GM18867 (cell line): ENCODE measurements around the gene FRG2.
"Not testable (repeated sequence)": the region's sequence is repeated elsewhere in the genome, so short reads cannot be mapped to it uniquely, and the experiment has no call there.

ENCODE experiments used
- ATAC-seq: cut with Tn5 transposase; IDR thresholded peaks from one replicate; pipeline ENCODE4 v1.9.1; 2021; ENCODE audit warnings: mild to moderate bottlenecking, moderate library complexity; ENCODE audit not compliant: unreplicated experiment

Gene FRG2

DNA sequence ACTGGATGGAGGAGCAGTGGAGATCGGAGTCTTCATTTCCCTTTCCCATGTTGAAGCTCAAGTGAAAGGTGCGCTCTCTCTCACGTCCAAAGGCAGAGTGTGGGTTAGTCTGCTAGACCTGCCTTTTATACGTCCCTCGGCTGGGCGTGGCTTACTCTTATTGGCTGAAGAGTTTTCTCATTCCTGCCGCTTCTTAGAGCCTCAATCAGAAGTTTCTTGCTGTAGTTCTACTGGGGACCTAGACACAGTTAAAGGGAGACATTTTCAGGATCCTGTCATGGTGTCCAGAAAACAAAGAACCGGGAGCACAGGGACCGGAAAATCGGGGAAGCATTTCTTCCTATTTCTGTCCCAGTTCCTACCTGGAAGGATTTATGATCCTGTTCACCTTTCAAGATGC, at the start of gene FRG2:
FRG2 (minus strand) TSS at position 101 of the 400 bp plus-strand sequence; CDS start at position 49, 52 bp downstream.
- ATAC-seq = not testable (repeated sequence)

DNA sequence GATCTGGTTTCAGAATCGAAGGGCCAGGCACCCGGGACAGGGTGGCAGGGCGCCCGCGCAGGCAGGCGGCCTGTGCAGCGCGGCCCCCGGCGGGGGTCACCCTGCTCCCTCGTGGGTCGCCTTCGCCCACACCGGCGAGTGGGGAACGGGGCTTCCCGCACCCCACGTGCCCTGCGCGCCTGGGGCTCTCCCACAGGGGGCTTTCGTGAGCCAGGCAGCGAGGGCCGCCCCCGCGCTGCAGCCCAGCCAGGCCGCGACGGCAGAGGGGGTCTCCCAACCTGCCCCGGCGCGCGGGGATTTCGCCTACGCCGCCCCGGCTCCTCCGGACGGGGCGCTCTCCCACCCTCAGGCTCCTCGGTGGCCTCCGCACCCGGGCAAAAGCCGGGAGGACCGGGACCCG, 41.3 kb upstream of the FRG2 start:
- not testable (repeated sequence) for ATAC-seq

- not testable (repeated sequence) for ATAC-seq
These were observed 37.7 kb upstream of the FRG2 start for GRCh38 chr4:190064805-190065204.

DNA sequence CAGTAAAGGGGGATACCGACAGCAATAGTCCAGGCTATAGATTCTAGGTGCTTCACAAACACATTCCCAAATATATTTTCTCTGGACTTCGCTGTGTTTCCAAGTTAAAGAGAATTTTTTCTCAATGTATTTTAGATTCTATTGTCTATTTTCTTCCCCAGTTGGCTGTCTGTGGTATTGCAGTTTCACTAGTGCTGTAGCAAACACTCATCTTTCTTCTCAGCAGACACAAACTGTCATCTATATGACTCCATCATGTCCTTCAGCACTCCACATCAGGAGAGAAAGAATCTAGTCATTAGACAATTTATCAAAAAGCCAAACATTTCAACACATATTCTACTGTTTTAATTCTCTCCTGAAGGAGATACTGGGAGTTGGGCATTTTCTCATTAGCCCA, 37.3 kb upstream of the FRG2 start, which contains the start of gene DBET:
DBET (plus strand) TSS at position 161 of the 400 bp plus-strand sequence.
- ATAC-seq = not testable (repeated sequence)

- not testable (repeated sequence) for ATAC-seq
These were observed 31.9 kb upstream of the FRG2 start for GRCh38 chr4:190058997-190059396.

GRCh38 chr4:190049378-190050239, 22.6 kb upstream of the FRG2 start:
- not testable (repeated sequence) for ATAC-seq

- ATAC-seq = peak; percentile 43
These were observed 20.6 kb upstream of the FRG2 start for GRCh38 chr4:190047627-190048026.

DNA sequence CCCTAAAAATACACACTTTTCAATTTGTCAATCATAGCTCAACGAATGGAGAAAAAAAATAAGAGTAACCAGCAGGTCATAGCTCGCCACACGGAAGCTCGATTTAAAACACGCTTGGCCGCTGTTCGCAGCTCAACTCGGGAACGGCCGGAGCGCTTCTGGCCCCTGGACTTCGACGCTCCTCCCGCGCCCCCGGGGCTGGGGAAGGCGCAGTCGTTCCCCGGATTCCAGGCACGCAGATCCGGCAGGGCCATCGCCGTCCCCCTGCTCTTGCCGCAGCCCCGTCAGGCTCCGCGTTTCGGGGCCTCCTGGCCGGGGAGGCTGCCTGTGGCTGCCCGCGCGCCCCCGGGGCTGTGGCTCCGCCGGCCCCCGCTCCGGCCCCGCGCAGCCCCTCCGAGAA, 13.8 kb upstream of the FRG2 start:
- ATAC-seq = not testable (repeated sequence)

- ATAC-seq = peak; percentile 42
These were observed 10.8 kb upstream of the FRG2 start for GRCh38 chr4:190037704-190038388.

DNA sequence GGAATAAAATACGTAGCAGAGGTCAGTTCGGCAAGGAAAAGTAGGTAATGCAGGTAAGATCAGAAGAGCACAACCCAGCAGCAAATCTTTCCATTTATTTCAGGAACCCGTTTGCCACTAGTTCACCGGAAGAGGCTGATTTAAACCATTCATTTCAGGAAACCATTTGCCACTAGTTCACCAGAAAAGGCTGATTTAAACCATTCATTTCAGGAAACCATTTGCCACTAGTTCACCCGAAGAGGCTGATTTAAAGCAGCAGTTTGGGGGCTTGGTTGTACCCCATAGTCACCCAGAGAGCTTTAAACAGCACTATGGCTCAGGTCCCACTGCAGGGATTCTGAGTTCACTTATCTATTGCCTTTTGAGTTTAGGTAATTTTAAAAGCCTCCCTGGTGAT, 4.2 kb upstream of the FRG2 start:
- ATAC-seq = not testable (repeated sequence)

DNA sequence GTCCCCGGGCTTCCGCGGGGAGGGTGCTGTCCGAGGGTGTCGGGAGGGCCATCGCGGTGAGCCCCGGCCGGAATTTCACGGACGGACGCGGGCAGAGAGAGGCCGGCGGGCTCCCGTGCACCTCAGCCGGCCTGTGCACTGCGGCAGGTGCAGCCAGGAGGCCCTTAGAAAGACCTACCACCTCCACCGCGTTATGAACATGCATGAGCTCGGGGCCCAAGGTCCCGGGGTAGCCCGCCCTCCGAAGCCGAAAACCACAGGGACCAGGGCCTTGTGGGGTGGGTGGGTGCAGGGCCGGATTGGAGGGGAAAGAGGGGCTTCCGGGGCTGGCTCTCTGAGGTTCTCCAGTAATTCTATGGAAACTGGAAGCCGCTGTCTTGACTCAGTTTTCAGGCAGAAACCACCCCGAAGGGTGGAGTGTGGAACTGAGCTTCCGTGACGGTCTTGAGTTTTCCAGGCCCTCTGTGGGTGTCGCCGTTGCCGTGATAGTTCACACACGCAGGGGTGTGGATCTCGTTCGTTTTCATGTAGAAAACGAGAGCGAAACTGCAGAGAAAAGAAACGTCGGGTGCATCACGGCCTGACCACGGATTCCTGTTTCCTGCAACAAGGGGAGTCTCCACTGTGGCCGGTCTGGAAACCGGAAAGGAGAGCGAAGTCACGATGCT, 4.3 kb downstream of the FRG2 start:
- ATAC-seq = peak; percentile 47

- not testable (repeated sequence) for ATAC-seq
These were observed 5.1 kb downstream of the FRG2 start for GRCh38 chr4:190021973-190022372.

GRCh38 chr4:190020790-190021717, 6.0 kb downstream of the FRG2 start:
- ATAC-seq = no peak

DNA sequence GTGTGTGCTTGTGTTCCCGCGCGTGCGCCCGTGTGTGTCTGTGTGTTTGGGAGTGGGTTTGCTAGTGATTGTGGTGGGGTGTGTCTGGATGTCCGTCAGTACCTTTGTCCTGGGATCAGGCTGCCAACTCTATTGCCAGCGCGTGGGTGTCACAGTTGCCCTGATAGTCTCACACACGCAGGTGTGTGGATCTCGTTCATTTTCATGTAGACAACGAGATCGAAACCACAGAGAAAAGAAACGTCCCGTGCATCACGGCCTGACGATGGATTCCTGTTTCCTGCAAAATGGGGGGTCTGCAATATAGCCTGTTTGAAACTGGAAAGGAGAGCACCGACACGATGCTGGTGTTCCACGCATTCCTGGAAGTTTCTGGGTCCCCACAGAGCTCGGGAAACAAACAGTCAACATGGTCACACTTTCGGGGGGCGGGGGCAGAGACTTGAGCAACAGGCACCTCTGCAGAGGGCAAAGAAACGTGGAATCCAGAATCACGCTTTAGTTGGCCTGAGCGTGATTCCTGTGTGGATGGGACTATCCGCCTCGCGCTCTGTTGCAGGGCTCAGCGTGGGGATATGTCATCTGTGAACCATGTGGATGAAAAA, 7.1 kb downstream of the FRG2 start:
- not testable (repeated sequence) for ATAC-seq

DNA sequence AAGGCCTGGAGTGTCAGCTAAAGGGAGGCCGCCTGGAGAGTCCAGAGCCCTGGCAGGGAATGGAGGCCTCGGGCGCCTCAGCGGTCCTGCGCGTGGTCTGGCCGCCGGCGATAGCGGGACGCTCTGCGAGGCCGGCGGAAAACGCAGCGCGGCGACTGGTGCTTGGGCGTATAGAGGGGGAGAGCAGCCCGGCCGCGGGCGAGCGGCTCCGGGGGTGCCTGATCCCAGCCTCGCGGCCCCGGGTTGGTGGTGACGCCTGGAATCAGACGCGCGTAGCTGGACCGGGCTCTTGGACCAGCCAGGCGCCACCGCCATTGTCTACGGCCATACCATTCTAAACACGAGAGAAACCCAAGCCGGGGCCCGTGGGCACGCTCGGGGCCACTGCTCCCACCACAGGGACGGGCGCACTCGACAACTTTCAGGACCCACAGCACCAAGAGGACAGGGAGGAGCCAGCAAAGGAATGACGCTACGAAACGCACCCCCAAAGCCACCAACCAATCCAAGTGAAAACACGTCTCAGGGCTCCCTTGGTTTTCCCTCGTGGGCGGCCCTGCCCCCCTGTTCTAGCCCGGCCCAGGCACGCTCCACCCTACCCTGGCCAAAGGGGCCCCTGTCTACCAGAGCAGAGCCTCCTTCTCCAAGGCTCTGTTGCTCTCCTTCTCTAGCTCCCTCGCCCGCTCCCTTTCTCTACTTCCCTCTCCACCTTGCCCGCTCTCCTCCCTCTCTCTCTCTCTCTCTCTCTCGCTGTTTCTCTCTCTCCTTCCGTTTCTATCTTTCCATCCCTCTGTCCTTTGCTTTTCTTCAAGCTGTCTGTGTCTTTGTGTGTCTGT, 7.8 kb downstream of the FRG2 start:
- no peak for ATAC-seq

DNA sequence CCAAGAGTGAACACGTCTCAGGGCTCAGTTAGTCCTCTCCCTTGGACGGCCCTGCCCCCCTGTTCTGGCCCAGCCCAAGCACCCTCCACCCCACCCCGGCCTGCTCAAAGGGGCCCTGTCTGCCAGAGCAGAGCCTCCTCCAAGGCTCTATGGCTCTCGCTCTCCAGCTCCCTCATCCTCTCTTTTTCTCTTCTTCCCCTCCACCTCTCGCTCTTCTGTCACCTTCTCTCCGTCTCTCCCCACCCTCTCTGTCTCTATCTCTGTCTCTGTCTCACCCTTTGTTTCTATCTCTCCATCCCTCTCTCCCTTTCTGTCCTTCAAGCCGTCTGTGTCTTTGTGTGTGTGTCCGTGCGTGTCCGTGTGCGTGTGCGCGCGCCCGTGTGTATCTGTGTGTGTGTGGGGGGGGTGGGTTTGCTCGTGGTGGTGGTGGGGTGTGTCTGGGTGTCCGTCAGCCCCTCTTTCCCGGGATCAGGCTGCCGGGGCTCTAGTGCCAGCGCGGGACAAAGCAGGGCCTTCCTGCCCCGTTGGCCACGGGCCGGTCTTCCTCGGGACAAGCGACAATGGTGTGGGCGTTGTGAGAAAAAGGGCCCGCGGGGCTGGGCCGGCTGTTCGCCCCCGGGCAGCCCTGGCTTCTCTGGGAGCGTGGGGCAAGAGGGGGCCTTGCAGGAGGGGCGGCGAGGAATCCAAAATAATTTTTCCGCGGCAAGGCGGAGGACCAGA, 8.7 kb downstream of the FRG2 start:
- ATAC-seq = no peak

- ATAC-seq = no peak
These were observed 9.5 kb downstream of the FRG2 start for GRCh38 chr4:190017357-190018200.
